GM12878 (cell line): ENCODE results near the gene ELAVL2. TPM values are rescaled to one million over a fixed set of nuclear protein-coding genes. Genes with fewer than 3 reads are reported as not detected.

Experiments
- ATAC-seq: fragments of 200-7000 bp; cut with Tn5 transposase; 3 replicates; pipeline ENCODE4 v1.9.1; 2020; ENCODE audit warnings: mild to moderate bottlenecking, moderate library complexity
- BruUV-seq: library from RNA; stranded (reverse); fragments of 400-500 nt; replicated peaks from 2 replicates; lab custom pipeline; 2021; lab: Mats Ljungman, UMichigan
- CTCF ChIA-PET: fragments of 300-600 bp; sonication (Branson Sonifier 250); formaldehyde crosslinking; extraction: SDS; loops from one replicate; lab custom pipeline; 2021; ENCODE audit warnings: inconsistent platforms; lab: Yijun Ruan, JAX
- POLR2A ChIA-PET: fragments of 350-600 bp; formaldehyde crosslinking; extraction: SDS; loops from one replicate; lab custom pipeline; 2021; ENCODE audit warnings: inconsistent platforms; lab: Charles Lee
- RAD21 ChIA-PET: fragments of 300-600 bp; sonication (Branson Sonifier 250); formaldehyde crosslinking; loops from one replicate; lab custom pipeline; 2023; ENCODE audit warnings: antibody characterized with exemption; ENCODE audit not compliant: unreplicated experiment; lab: Charles Lee
- SMC1A ChIA-PET: fragments of 300-600 bp; sonication (Branson Sonifier 250); formaldehyde crosslinking; loops from one replicate; lab custom pipeline; 2023; ENCODE audit not compliant: unreplicated experiment, uncharacterized antibody; lab: Charles Lee
- DNase-seq: peaks from one replicate; pipeline ENCODE4 v3.0.0-alpha.2; 2011; ENCODE audit warnings: low read depth, low spot score
- FAIRE-seq: peaks from 3 replicates; lab custom pipeline; 2011; peaks lifted over from hg19 to GRCh38; lab: Jason Lieb, UNC
- H2AFZ ChIP-seq: 2 replicates; pipeline ENCODE4 v1.6.0; 2011; ENCODE audit warnings: low read depth, low read length, control low read depth; ENCODE audit not compliant: control insufficient read depth
- H3K27ac ChIP-seq: 2 replicates; pipeline ENCODE4 v1.5.1; 2011; ENCODE audit warnings: control low read depth; ENCODE audit not compliant: control insufficient read depth, insufficient read depth
- H3K27me3 ChIP-seq, 2 experiments: replicated peaks in 1 of 2; 2 replicates each; pipeline versions ENCODE4 v1.6.0 to v1.6.1; 2011; ENCODE audit warnings: low read length in 1 of 2; ENCODE audit not compliant: control insufficient read depth in 2 of 2, insufficient read depth in 2 of 2
- H3K36me3 ChIP-seq, 2 experiments: 2 replicates each; pipeline ENCODE4 v1.5.1; 2011; ENCODE audit warnings: low read length in 1 of 2; ENCODE audit not compliant: control insufficient read depth in 2 of 2, insufficient read depth in 2 of 2
- H3K4me1 ChIP-seq: 2 replicates; pipeline ENCODE4 v1.6.1; 2011; ENCODE audit warnings: mild to moderate bottlenecking, low read length, moderate library complexity, mixed read lengths; ENCODE audit not compliant: control insufficient read depth, insufficient read depth
- H3K4me2 ChIP-seq: 2 replicates; pipeline ENCODE4 v1.6.0; 2011; ENCODE audit warnings: control low read depth; ENCODE audit not compliant: control insufficient read depth, insufficient read depth
- H3K4me3 ChIP-seq: fragments of 200-600 bp; sonication (generic); 2 replicates; pipeline ENCODE4 v1.5.1; 2016
- H3K79me2 ChIP-seq: 2 replicates; pipeline ENCODE4 v1.6.0; 2011; ENCODE audit warnings: low read length; ENCODE audit not compliant: control insufficient read depth, insufficient read depth
- H3K9ac ChIP-seq: 2 replicates; pipeline ENCODE4 v1.8.0; 2011; ENCODE audit warnings: low read length, control low read depth, mixed read lengths; ENCODE audit not compliant: control insufficient read depth, insufficient read depth
- H3K9me3 ChIP-seq: replicated peaks from 3 replicates; pipeline ENCODE4 v1.5.1; 2011; ENCODE audit warnings: mild to moderate bottlenecking, low read length; ENCODE audit not compliant: control insufficient read depth, insufficient read depth
- H4K20me1 ChIP-seq: 2 replicates; pipeline ENCODE4 v1.6.0; 2011; ENCODE audit not compliant: control insufficient read depth, insufficient read depth
- BHLHE40 ChIP-seq, 2 experiments: fragments of 450-650 bp in 1 of 2; IDR thresholded peaks; 2 replicates each; pipeline ENCODE4 v1.6.1; 2011 to 2017; ENCODE audit warnings: low read depth in 2 of 2, borderline replicate concordance in 1 of 2, improper control_type of control experiment in 1 of 2, low read length in 1 of 2, mild to moderate bottlenecking in 1 of 2
- CUX1 ChIP-seq: IDR thresholded peaks from 2 replicates; pipeline ENCODE4 v1.6.1; 2012; ENCODE audit warnings: improper control_type of control experiment, low read depth, low read length; ENCODE audit not compliant: insufficient replicate concordance
- HDAC6 ChIP-seq: fragments of 200-600 bp; sonication (generic); IDR thresholded peaks from one replicate; pipeline ENCODE4 v1.8.0; 2017; ENCODE audit warnings: antibody characterized with exemption; ENCODE audit not compliant: unreplicated experiment
- KDM1A ChIP-seq: fragments of 200-600 bp; sonication (generic); IDR thresholded peaks from 2 replicates; pipeline ENCODE4 v1.6.1; 2016; ENCODE audit warnings: borderline replicate concordance
- RAD21 ChIP-seq: IDR thresholded peaks from 2 replicates; pipeline ENCODE4 v1.6.1; 2011; ENCODE audit warnings: mild to moderate bottlenecking, low read depth, low read length, moderate library complexity; ENCODE audit not compliant: insufficient read depth
- SMAD1 ChIP-seq: fragments of 450-650 bp; IDR thresholded peaks from 2 replicates; pipeline ENCODE4 v1.6.1; 2018; ENCODE audit warnings: mild to moderate bottlenecking, low read depth; ENCODE audit not compliant: partially characterized antibody
- TAF1 ChIP-seq: IDR thresholded peaks from 2 replicates; pipeline ENCODE4 v1.6.1; 2011; ENCODE audit warnings: mild to moderate bottlenecking, low read depth, low read length, borderline replicate concordance
- TBL1XR1 ChIP-seq: IDR thresholded peaks from 2 replicates; pipeline ENCODE4 v1.6.1; 2012; ENCODE audit warnings: low read depth, low read length, improper control_type of control experiment
- WRNIP1 ChIP-seq: IDR thresholded peaks from 2 replicates; pipeline ENCODE4 v1.6.1; 2011; ENCODE audit warnings: low read depth, low read length, improper control_type of control experiment, borderline replicate concordance
- ZNF207 ChIP-seq: fragments of 450-650 bp; IDR thresholded peaks from 2 replicates; pipeline ENCODE4 v1.6.1; 2014; ENCODE audit warnings: antibody characterized with exemption, mild to moderate bottlenecking, borderline replicate concordance
- WGBS: methylation state at CpG from one replicate; pipeline ENCODE4 v1.1.6; 2016; ENCODE audit warnings: low lambda C conversion rate; ENCODE audit not compliant: insufficient replicate concordance, insufficient coverage; ENCODE audit errors: missing lambda C conversion rate; 5-methylcytosine and 5-hydroxymethylcytosine counted together
- in situ Hi-C: fragments of 300-500 bp; cut with MboI; formaldehyde crosslinking; loops from 9 replicates; pipeline ENCODE4 v1.14.3; 2018; ENCODE audit warnings: mixed read lengths
- intact Hi-C: fragments of 100-400 bp; cut with micrococcal nuclease; formaldehyde crosslinking; loops from one replicate; pipeline ENCODE4 v1.14.2; 2022; ENCODE audit not compliant: unreplicated experiment
- polyA plus RNA-seq, 11 experiments: library from polyadenylated mRNA; depleted of rRNA in 4 of 11; unstranded in 6 of 11; stranded (reverse) in 5 of 11; fragments of >200 nt; fragmentation: Nextera tagmentation in 4 of 11; fragmentation: Illumina TruSeq in 1 of 11; extraction: Ambion mirVana in 4 of 11; extraction: Trizol in 1 of 11; gene quantifications; 1 replicate in 1 of 11; 2 replicates in 10 of 11; pipeline versions ENCODE4 v1.2.1 to v1.2.3, GENCODE V29; 2011 to 2016; ENCODE audit warnings: inconsistent platforms in 2 of 11, missing spikeins in 2 of 11, low read depth in 1 of 11
- total RNA-seq, 4 experiments: library from RNA; depleted of rRNA in 3 of 4; stranded (reverse); fragments of >200 nt in 3 of 4; fragmentation: Illumina TruSeq in 1 of 4; extraction: Trizol in 1 of 4; gene quantifications; 2 replicates each; pipeline versions ENCODE4 v1.2.1 to v1.2.3, GENCODE V29; 2013 to 2021
- TF ChIP-seq, protein P1 (sequence below): fragments of 450-650 bp; IDR thresholded peaks from 2 replicates; pipeline ENCODE4 v1.6.1; 2017; ENCODE audit warnings: mild to moderate bottlenecking
- TF ChIP-seq, protein P2 (sequence below): IDR thresholded peaks from 2 replicates; pipeline ENCODE4 v1.6.1; 2012; ENCODE audit warnings: low read depth, low read length, improper control_type of control experiment
- TF ChIP-seq, protein P3 (sequence below): IDR thresholded peaks from 2 replicates; pipeline ENCODE4 v1.6.1; 2012; ENCODE audit warnings: low read depth, low read length, improper control_type of control experiment

Gene ELAVL2
- total and polyA plus RNA-seq, 10 of the 15 experiments (the other 5 are each of a cell fraction or from before 2014, with no cell fraction given) = 0.24 to 2.6 (median 0.76) TPM

- no peak overlapping the region for H3K9ac ChIP-seq
- H3K4me1 ChIP-seq = no peaks in the 10 kb centered on the region
- H4K20me1 ChIP-seq = no peaks in the 10 kb centered on the region
- no TSS peak for BruUV-seq
- POLR2A ChIA-PET = interaction anchor here (0.7 to 1.0 kb wide), 4 partner anchors 33 to 678 kb away, joined by 3 read pairs; no protein-coding TSS in a partner anchor
- no peaks in the 10 kb centered on the region for H3K9me3 ChIP-seq
- no peak overlapping the region for H3K4me2 ChIP-seq
- peak; percentile 37 for ATAC-seq
- no peak overlapping the region for H3K4me3 ChIP-seq
- CTCF ChIA-PET = interaction anchor here (1.2 to 1.3 kb wide), 2 partner anchors 12 to 47 kb away, joined by 3 to 4 read pairs; no protein-coding TSS in a partner anchor
- DNase-seq = no peak
- no peak overlapping the region for H2AFZ ChIP-seq
- no peaks in the 10 kb centered on the region for H3K79me2 ChIP-seq
- no peaks in the 10 kb centered on the region for H3K36me3 ChIP-seq
- FAIRE-seq = no peak
- 7% methylated on average over 4 of the region's 4 CpGs for WGBS
- H3K27me3 ChIP-seq = no peaks in the 10 kb centered on the region
- SMC1A ChIA-PET = interaction anchor here (0.9 to 2.0 kb wide), 9 partner anchors 17 to 169 kb away, joined by 3 to 7 read pairs (median 4); no protein-coding TSS in a partner anchor
- in situ Hi-C loops (no loop called here), intact Hi-C loops (no loop called here)
- H3K27ac ChIP-seq = no peak overlapping the region
- RAD21 ChIA-PET = interaction anchor here (0.7 to 1.7 kb wide), 10 partner anchors 10 to 60 kb away, joined by 3 to 6 read pairs (median 4); no protein-coding TSS in a partner anchor
- TF ChIP-seq, protein P1, sequence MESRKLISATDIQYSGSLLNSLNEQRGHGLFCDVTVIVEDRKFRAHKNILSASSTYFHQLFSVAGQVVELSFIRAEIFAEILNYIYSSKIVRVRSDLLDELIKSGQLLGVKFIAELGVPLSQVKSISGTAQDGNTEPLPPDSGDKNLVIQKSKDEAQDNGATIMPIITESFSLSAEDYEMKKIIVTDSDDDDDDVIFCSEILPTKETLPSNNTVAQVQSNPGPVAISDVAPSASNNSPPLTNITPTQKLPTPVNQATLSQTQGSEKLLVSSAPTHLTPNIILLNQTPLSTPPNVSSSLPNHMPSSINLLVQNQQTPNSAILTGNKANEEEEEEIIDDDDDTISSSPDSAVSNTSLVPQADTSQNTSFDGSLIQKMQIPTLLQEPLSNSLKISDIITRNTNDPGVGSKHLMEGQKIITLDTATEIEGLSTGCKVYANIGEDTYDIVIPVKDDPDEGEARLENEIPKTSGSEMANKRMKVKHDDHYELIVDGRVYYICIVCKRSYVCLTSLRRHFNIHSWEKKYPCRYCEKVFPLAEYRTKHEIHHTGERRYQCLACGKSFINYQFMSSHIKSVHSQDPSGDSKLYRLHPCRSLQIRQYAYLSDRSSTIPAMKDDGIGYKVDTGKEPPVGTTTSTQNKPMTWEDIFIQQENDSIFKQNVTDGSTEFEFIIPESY = no peak
- TF ChIP-seq CUX1 (no peak), TAF1 (no peak), RAD21 (no peak), SMAD1 (no peak), BHLHE40 (IDR thresholded peaks at IDR 0.05; ENCODE audit: borderline replicate concordance in 1 of 2, low read depth in 2 of 2, low read length in 1 of 2) (no peak), ZNF207 (no peak), HDAC6 (no peak), KDM1A (no peak), TBL1XR1 (no peak), WRNIP1 (no peak)
- TF ChIP-seq, protein P2, sequence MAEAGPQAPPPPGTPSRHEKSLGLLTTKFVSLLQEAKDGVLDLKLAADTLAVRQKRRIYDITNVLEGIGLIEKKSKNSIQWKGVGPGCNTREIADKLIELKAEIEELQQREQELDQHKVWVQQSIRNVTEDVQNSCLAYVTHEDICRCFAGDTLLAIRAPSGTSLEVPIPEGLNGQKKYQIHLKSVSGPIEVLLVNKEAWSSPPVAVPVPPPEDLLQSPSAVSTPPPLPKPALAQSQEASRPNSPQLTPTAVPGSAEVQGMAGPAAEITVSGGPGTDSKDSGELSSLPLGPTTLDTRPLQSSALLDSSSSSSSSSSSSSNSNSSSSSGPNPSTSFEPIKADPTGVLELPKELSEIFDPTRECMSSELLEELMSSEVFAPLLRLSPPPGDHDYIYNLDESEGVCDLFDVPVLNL = no peak
- TF ChIP-seq, protein P3, sequence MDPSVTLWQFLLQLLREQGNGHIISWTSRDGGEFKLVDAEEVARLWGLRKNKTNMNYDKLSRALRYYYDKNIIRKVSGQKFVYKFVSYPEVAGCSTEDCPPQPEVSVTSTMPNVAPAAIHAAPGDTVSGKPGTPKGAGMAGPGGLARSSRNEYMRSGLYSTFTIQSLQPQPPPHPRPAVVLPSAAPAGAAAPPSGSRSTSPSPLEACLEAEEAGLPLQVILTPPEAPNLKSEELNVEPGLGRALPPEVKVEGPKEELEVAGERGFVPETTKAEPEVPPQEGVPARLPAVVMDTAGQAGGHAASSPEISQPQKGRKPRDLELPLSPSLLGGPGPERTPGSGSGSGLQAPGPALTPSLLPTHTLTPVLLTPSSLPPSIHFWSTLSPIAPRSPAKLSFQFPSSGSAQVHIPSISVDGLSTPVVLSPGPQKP = no peak
Observed at GRCh38 chr9:23789529-23790254, 36.3 kb downstream of the ELAVL2 start.
